HEK293 (cell line): Measurements from ENCODE around the gene PMF1.

Experiments used
- OSR2 ChIP-seq: fragments of 450-650 bp; formaldehyde crosslinking; IDR thresholded peaks from 2 replicates; pipeline ENCODE4 v1.5.1; 2016; ENCODE audit warnings: missing biosample characterization, missing genetic modification characterization
- REPIN1 ChIP-seq: fragments of 450-650 bp; formaldehyde crosslinking; IDR thresholded peaks from 2 replicates; pipeline ENCODE4 v1.5.1; 2017; ENCODE audit warnings: missing biosample characterization, missing genetic modification characterization, low read depth
- SP7 ChIP-seq: fragments of 450-650 bp; formaldehyde crosslinking; IDR thresholded peaks from 2 replicates; pipeline ENCODE4 v1.5.1; 2016; ENCODE audit warnings: missing biosample characterization, missing genetic modification characterization
- ZNF16 ChIP-seq: fragments of 450-650 bp; formaldehyde crosslinking; IDR thresholded peaks from 2 replicates; pipeline ENCODE4 v1.5.1; 2016; ENCODE audit warnings: low read depth, missing biosample characterization, missing genetic modification characterization
- ZNF175 ChIP-seq: fragments of 450-650 bp; formaldehyde crosslinking; IDR thresholded peaks from 2 replicates; pipeline ENCODE4 v1.5.1; 2016; ENCODE audit warnings: missing biosample characterization, missing genetic modification characterization
- ZNF747 ChIP-seq: fragments of 450-650 bp; formaldehyde crosslinking; IDR thresholded peaks from 2 replicates; pipeline ENCODE4 v1.5.1; 2016; ENCODE audit warnings: missing biosample characterization, missing genetic modification characterization
- TF ChIP-seq, protein P1 (sequence below): IDR thresholded peaks from 2 replicates; pipeline ENCODE4 v1.6.1; 2011; ENCODE audit warnings: mild to moderate bottlenecking, low read depth, low read length, borderline replicate concordance
- TF ChIP-seq, protein P2 (sequence below): fragments of 450-650 bp; formaldehyde crosslinking; IDR thresholded peaks from 2 replicates; pipeline ENCODE4 v1.5.1; 2016; ENCODE audit warnings: missing biosample characterization, missing genetic modification characterization

DNA sequence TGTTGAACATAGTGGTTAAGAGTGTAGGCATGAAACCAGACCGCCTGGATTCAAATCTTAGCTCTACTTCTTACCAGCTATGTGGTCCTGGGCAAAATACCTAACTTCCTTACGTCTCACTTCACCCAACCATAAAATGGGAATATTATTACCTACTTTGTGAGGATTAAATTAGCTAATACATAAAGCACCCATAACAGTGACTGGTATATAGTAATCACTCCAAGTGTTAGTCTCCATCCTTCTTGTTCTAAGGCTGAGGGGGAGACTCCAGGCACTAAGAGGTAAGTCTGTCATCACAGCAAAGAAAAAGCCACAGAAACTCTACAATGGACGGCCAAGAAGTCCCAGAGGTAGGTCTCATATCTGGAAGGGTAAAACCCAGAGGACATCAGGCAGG is 67.0 kb downstream of the PMF1 start:
- TF ChIP-seq, protein P1, sequence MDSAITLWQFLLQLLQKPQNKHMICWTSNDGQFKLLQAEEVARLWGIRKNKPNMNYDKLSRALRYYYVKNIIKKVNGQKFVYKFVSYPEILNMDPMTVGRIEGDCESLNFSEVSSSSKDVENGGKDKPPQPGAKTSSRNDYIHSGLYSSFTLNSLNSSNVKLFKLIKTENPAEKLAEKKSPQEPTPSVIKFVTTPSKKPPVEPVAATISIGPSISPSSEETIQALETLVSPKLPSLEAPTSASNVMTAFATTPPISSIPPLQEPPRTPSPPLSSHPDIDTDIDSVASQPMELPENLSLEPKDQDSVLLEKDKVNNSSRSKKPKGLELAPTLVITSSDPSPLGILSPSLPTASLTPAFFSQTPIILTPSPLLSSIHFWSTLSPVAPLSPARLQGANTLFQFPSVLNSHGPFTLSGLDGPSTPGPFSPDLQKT, result no peak
- no peak for TF ChIP-seq OSR2
- no peak for TF ChIP-seq ZNF175 (tag by site-specific recombination)
- TF ChIP-seq, protein P2, sequence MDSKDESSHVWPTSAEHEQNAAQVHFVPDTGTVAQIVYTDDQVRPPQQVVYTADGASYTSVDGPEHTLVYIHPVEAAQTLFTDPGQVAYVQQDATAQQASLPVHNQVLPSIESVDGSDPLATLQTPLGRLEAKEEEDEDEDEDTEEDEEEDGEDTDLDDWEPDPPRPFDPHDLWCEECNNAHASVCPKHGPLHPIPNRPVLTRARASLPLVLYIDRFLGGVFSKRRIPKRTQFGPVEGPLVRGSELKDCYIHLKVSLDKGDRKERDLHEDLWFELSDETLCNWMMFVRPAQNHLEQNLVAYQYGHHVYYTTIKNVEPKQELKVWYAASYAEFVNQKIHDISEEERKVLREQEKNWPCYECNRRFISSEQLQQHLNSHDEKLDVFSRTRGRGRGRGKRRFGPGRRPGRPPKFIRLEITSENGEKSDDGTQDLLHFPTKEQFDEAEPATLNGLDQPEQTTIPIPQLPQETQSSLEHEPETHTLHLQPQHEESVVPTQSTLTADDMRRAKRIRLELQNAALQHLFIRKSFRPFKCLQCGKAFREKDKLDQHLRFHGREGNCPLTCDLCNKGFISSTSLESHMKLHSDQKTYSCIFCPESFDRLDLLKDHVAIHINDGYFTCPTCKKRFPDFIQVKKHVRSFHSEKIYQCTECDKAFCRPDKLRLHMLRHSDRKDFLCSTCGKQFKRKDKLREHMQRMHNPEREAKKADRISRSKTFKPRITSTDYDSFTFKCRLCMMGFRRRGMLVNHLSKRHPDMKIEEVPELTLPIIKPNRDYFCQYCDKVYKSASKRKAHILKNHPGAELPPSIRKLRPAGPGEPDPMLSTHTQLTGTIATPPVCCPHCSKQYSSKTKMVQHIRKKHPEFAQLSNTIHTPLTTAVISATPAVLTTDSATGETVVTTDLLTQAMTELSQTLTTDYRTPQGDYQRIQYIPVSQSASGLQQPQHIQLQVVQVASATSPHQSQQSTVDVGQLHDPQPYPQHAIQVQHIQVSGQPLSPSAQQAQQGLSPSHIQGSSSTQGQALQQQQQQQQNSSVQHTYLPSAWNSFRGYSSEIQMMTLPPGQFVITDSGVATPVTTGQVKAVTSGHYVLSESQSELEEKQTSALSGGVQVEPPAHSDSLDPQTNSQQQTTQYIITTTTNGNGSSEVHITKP, result no peak
- TF ChIP-seq REPIN1 (tag by site-specific recombination), result no peak
- no peak for TF ChIP-seq ZNF747 (tag by site-specific recombination)
- TF ChIP-seq ZNF16, result no peak
- TF ChIP-seq SP7, result no peak
